ENCODE results near the gene XKR7.

XKR7 gene

DNA sequence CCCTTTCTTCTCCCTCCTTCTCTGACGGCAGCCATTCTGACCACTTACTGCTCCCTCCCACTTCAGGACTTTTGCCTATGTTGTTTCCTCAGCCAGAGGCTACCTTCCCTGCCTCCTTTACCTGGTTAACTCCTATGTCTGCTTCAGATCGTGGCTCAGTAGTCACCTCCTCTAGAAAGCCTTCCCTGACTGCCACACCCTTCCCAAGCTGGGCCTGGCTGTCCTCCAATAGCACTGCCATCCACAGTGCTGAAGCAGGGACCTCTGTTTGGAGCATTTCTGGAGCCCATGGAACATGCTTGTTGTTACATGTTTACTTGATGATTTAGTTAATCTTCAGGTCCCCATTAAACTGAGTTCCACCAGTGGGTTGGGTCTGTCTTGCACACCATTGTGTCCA, 13.8 kb downstream of the XKR7 start:
- no peak overlapping the region for H3K4me3 Mint-ChIP-seq
- H3K9me3 Mint-ChIP-seq: no peaks in the 10 kb centered on the region
- no peaks in the 10 kb centered on the region for H3K4me1 Mint-ChIP-seq (ENCODE audit: low read depth)
- no peaks in the 10 kb centered on the region for H3K36me3 Mint-ChIP-seq (ENCODE audit: low read depth)
- peaks cover 17% of the 10 kb centered on the region for H3K27me3 Mint-ChIP-seq
- DNase-seq: no peak
- H3K27ac Mint-ChIP-seq: no peak overlapping the region

GRCh38 chr20:31984981-31985471, 17.1 kb downstream of the XKR7 start:
- Mint-ChIP-seq H3K36me3 (ENCODE audit: low read depth) (no peaks in the 10 kb centered on the region), H3K9me3 (no peaks in the 10 kb centered on the region), H3K4me3 (no peak overlapping the region), H3K4me1 (ENCODE audit: low read depth) (peaks cover 2% of the 10 kb centered on the region), H3K27me3 (peaks cover 10% of the 10 kb centered on the region), H3K27ac (no peak overlapping the region)
- no peak for DNase-seq

GRCh38 chr20:31987744-31988143, 19.8 kb downstream of the XKR7 start:
- H3K27ac Mint-ChIP-seq: no peak overlapping the region
- no peaks in the 10 kb centered on the region for H3K36me3 Mint-ChIP-seq (ENCODE audit: low read depth)
- peaks cover 2% of the 10 kb centered on the region for H3K4me1 Mint-ChIP-seq (ENCODE audit: low read depth)
- DNase-seq: no peak
- no peaks in the 10 kb centered on the region for H3K9me3 Mint-ChIP-seq
- H3K27me3 Mint-ChIP-seq: peaks cover 3% of the 10 kb centered on the region
- H3K4me3 Mint-ChIP-seq: no peak overlapping the region

- Mint-ChIP-seq H3K36me3 (ENCODE audit: low read depth) (no peaks in the 10 kb centered on the region), H3K27me3 (peaks cover 3% of the 10 kb centered on the region), H3K9me3 (no peaks in the 10 kb centered on the region), H3K4me1 (ENCODE audit: low read depth) (peaks cover 2% of the 10 kb centered on the region), H3K4me3 (no peak overlapping the region), H3K27ac (no peak overlapping the region)
- no peak for DNase-seq
Observed at GRCh38 chr20:31988430-31989015, 20.6 kb downstream of the XKR7 start.

GRCh38 chr20:31989030-31989645, 21.2 kb downstream of the XKR7 start:
- Mint-ChIP-seq H3K4me3 (no peak overlapping the region), H3K27ac (no peak overlapping the region)

DNA sequence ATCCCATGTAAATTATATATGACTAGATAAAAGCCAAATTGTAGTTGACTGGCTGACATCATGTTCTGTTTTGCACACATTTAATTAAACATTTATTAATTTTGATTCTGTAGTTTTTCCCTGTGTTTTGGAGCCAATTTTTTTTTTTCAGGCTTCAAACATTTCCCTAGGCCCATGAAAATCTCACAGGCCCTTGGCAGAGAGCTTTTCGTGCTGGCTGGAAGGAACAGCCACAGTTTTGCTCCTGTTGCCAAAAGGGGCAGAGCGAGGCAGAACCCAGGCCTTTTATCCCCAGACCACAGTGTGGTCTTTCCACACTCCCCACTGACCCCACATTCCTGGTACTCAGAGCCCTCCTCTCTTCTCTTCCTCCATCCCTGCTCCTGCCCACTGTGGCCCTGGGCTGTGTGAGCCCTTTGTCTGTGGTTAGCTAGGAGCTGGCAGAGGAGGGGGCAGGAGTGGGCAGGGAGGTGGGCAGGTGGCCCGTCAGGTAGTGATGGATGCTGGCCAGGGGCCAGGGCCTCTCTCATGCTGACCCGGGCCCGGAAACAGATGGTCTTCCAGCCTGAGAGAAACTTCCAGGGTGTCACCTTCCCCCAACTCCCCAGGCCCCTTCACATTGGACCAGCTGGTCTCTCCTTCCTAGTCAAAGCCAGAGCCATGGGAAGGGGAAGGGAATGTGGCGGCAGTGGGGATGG, 22.8 kb downstream of the XKR7 start:
- Mint-ChIP-seq H3K9me3 (no peaks in the 10 kb centered on the region), H3K27ac (no peak overlapping the region), H3K4me3 (no peak overlapping the region), H3K27me3 (peaks cover 24% of the 10 kb centered on the region), H3K4me1 (ENCODE audit: low read depth) (peaks cover 2% of the 10 kb centered on the region), H3K36me3 (ENCODE audit: low read depth) (no peaks in the 10 kb centered on the region)
- DNase-seq: no peak

More at GRCh38 chr20:31989030-31989645, 21.2 kb downstream of the XKR7 start:
- DNase-seq: no peak
- no peaks in the 10 kb centered on the region for H3K9me3 Mint-ChIP-seq
- no peaks in the 10 kb centered on the region for H3K36me3 Mint-ChIP-seq (ENCODE audit: low read depth)
- H3K4me1 Mint-ChIP-seq (ENCODE audit: low read depth): peaks cover 2% of the 10 kb centered on the region
- peaks cover 9% of the 10 kb centered on the region for H3K27me3 Mint-ChIP-seq

GRCh38 chr20:31991339-31991705, 23.4 kb downstream of the XKR7 start:
- Mint-ChIP-seq H3K4me3 (no peak overlapping the region), H3K27ac (no peak overlapping the region), H3K4me1 (ENCODE audit: low read depth) (peaks cover 2% of the 10 kb centered on the region), H3K9me3 (no peaks in the 10 kb centered on the region), H3K36me3 (ENCODE audit: low read depth) (no peaks in the 10 kb centered on the region), H3K27me3 (peaks cover 29% of the 10 kb centered on the region)
- no peak for DNase-seq

- no peaks in the 10 kb centered on the region for H3K9me3 Mint-ChIP-seq
- H3K27ac Mint-ChIP-seq: no peak overlapping the region
- H3K4me3 Mint-ChIP-seq: no peak overlapping the region
- H3K27me3 Mint-ChIP-seq: peaks cover 35% of the 10 kb centered on the region
- DNase-seq: no peak
- H3K36me3 Mint-ChIP-seq (ENCODE audit: low read depth): no peaks in the 10 kb centered on the region
- peaks cover 2% of the 10 kb centered on the region for H3K4me1 Mint-ChIP-seq (ENCODE audit: low read depth)
Observed at GRCh38 chr20:31992086-31992485, 24.1 kb downstream of the XKR7 start.

- DNase-seq: no peak
- no peaks in the 10 kb centered on the region for H3K36me3 Mint-ChIP-seq (ENCODE audit: low read depth)
- no peak overlapping the region for H3K27ac Mint-ChIP-seq
- no peak overlapping the region for H3K4me3 Mint-ChIP-seq
- no peaks in the 10 kb centered on the region for H3K4me1 Mint-ChIP-seq (ENCODE audit: low read depth)
- H3K9me3 Mint-ChIP-seq: no peaks in the 10 kb centered on the region
- H3K27me3 Mint-ChIP-seq: peaks cover 35% of the 10 kb centered on the region
Observed at GRCh38 chr20:31996996-31997395, 29.0 kb downstream of the XKR7 start.

- no peak overlapping the region for H3K27ac Mint-ChIP-seq
- H3K9me3 Mint-ChIP-seq: no peaks in the 10 kb centered on the region
- no peak overlapping the region for H3K4me3 Mint-ChIP-seq
- H3K36me3 Mint-ChIP-seq (ENCODE audit: low read depth): no peaks in the 10 kb centered on the region
- no peaks in the 10 kb centered on the region for H3K4me1 Mint-ChIP-seq (ENCODE audit: low read depth)
- H3K27me3 Mint-ChIP-seq: peaks cover 35% of the 10 kb centered on the region
- no peak for DNase-seq
Observed at GRCh38 chr20:31998246-31998645, 30.3 kb downstream of the XKR7 start.

- H3K9me3 Mint-ChIP-seq: no peaks in the 10 kb centered on the region
- peaks cover 8% of the 10 kb centered on the region for H3K27me3 Mint-ChIP-seq
- H3K4me3 Mint-ChIP-seq: no peak overlapping the region
- H3K27ac Mint-ChIP-seq: no peak overlapping the region
- no peak for DNase-seq
- H3K4me1 Mint-ChIP-seq (ENCODE audit: low read depth): no peaks in the 10 kb centered on the region
- no peaks in the 10 kb centered on the region for H3K36me3 Mint-ChIP-seq (ENCODE audit: low read depth)
Observed at GRCh38 chr20:32003325-32003724, 35.4 kb downstream of the XKR7 start.

- peaks cover 11% of the 10 kb centered on the region for H3K27me3 Mint-ChIP-seq
- DNase-seq: no peak
- no peaks in the 10 kb centered on the region for H3K9me3 Mint-ChIP-seq
- H3K4me3 Mint-ChIP-seq: no peak overlapping the region
- H3K36me3 Mint-ChIP-seq (ENCODE audit: low read depth): no peaks in the 10 kb centered on the region
- no peak overlapping the region for H3K27ac Mint-ChIP-seq
- H3K4me1 Mint-ChIP-seq (ENCODE audit: low read depth): no peaks in the 10 kb centered on the region
Observed at GRCh38 chr20:32004963-32005362, 37.0 kb downstream of the XKR7 start.

GRCh38 chr20:32006053-32006452, 38.1 kb downstream of the XKR7 start:
- Mint-ChIP-seq H3K27ac (no peak overlapping the region), H3K4me3 (no peak overlapping the region)

GRCh38 chr20:32006841-32007786, 39.2 kb downstream of the XKR7 start:
- Mint-ChIP-seq H3K9me3 (no peaks in the 10 kb centered on the region), H3K4me1 (ENCODE audit: low read depth) (no peaks in the 10 kb centered on the region), H3K27me3 (peaks cover 18% of the 10 kb centered on the region), H3K4me3 (no peak overlapping the region), H3K36me3 (ENCODE audit: low read depth) (no peaks in the 10 kb centered on the region), H3K27ac (no peak overlapping the region)
- no peak for DNase-seq

More at GRCh38 chr20:32006053-32006452, 38.1 kb downstream of the XKR7 start:
- Mint-ChIP-seq H3K9me3 (no peaks in the 10 kb centered on the region), H3K36me3 (ENCODE audit: low read depth) (no peaks in the 10 kb centered on the region), H3K4me1 (ENCODE audit: low read depth) (no peaks in the 10 kb centered on the region), H3K27me3 (peaks cover 11% of the 10 kb centered on the region)
- no peak for DNase-seq
